Measurements from ENCODE around the gene HAUS1.

DNA sequence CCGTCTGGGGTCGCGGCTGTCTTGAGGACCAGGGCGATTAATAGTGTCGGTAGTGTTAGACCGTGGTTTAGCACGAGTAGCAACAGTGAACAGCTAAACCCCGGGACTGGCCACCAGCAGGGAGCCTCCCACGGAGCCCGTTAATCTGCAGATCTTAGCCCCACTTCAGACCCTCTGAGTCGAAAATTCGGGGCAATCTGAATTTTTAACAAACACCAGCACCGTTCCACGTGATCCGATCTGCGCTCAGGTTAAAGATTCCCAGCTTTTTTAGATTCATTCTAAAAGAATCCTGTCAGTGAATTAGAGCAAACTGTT is 5.6 kb upstream of the HAUS1 start:
- TF ChIP-seq, protein P1, sequence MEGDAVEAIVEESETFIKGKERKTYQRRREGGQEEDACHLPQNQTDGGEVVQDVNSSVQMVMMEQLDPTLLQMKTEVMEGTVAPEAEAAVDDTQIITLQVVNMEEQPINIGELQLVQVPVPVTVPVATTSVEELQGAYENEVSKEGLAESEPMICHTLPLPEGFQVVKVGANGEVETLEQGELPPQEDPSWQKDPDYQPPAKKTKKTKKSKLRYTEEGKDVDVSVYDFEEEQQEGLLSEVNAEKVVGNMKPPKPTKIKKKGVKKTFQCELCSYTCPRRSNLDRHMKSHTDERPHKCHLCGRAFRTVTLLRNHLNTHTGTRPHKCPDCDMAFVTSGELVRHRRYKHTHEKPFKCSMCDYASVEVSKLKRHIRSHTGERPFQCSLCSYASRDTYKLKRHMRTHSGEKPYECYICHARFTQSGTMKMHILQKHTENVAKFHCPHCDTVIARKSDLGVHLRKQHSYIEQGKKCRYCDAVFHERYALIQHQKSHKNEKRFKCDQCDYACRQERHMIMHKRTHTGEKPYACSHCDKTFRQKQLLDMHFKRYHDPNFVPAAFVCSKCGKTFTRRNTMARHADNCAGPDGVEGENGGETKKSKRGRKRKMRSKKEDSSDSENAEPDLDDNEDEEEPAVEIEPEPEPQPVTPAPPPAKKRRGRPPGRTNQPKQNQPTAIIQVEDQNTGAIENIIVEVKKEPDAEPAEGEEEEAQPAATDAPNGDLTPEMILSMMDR (conservative IDR thresholded peaks at IDR 0.05): no peak
- no peak for TF ChIP-seq EZH2 (IDR thresholded peaks at IDR 0.05; ENCODE audit: low read depth)

All from PC-9 (cell line).